Calu3 (cell line): ENCODE measurements around the gene COG1. TPM values are rescaled to one million over a fixed set of nuclear protein-coding genes. Genes with fewer than 3 reads are reported as not detected.

ENCODE experiments used
- BruUV-seq: library from RNA; stranded (reverse); fragments of 400-500 nt; replicated peaks from 2 replicates; lab custom pipeline; 2021; lab: Mats Ljungman, UMichigan
- CTCF ChIA-PET: fragments of 300-600 bp; sonication (Branson Sonifier 250); formaldehyde crosslinking; loops from one replicate; lab custom pipeline; 2022; ENCODE audit warnings: antibody characterized with exemption; lab: Charles Lee
- DNase-seq: peaks from one replicate; pipeline ENCODE4 v3.0.0; 2022
- H3K27ac Mint-ChIP-seq: one replicate; pipeline ENCODE4 v1.8.0; 2022; ENCODE audit warnings: mixed read lengths; ENCODE audit not compliant: unreplicated experiment
- H3K27me3 Mint-ChIP-seq: one replicate; pipeline ENCODE4 v1.8.0; 2022; ENCODE audit warnings: mixed read lengths; ENCODE audit not compliant: unreplicated experiment
- H3K36me3 Mint-ChIP-seq: one replicate; pipeline ENCODE4 v1.8.0; 2022; ENCODE audit warnings: mild to moderate bottlenecking, moderate library complexity, mixed read lengths; ENCODE audit not compliant: insufficient read depth, unreplicated experiment
- H3K4me1 Mint-ChIP-seq: one replicate; pipeline ENCODE4 v1.8.0; 2022; ENCODE audit warnings: mild to moderate bottlenecking, low read depth, mixed read lengths; ENCODE audit not compliant: unreplicated experiment
- H3K4me3 Mint-ChIP-seq: one replicate; pipeline ENCODE4 v1.8.0; 2022; ENCODE audit warnings: mild to moderate bottlenecking, low read depth, moderate library complexity, mixed read lengths; ENCODE audit not compliant: unreplicated experiment
- H3K9me3 Mint-ChIP-seq: one replicate; pipeline ENCODE4 v1.8.0; 2022; ENCODE audit warnings: low read depth, mixed read lengths; ENCODE audit not compliant: unreplicated experiment
- CTCF ChIP-seq: fragments of 200-600 bp; IDR thresholded peaks from one replicate; pipeline ENCODE4 v1.8.0; 2022; ENCODE audit warnings: antibody characterized with exemption; ENCODE audit not compliant: unreplicated experiment
- intact Hi-C: fragments of 100-400 bp; cut with micrococcal nuclease; formaldehyde crosslinking; loops from one replicate; pipeline ENCODE4 v1.10.0; 2022; ENCODE audit not compliant: unreplicated experiment
- total RNA-seq: library from RNA; stranded (reverse); gene quantifications from 2 replicates; pipeline ENCODE4 v1.2.3, GENCODE V29; 2022

The COG1 gene
- total RNA-seq, 1 experiment from 2014 or later, result 37.7 TPM

GRCh38 chr17:73151916-73152632 lies 40.8 kb upstream of the COG1 start:
- TF ChIP-seq CTCF, result no peak
- Mint-ChIP-seq H3K36me3 (peaks cover 6% of the 10 kb centered on the region), H3K4me1 (peaks cover 38% of the 10 kb centered on the region), H3K9me3 (no peaks in the 10 kb centered on the region), H3K27me3 (peaks cover 35% of the 10 kb centered on the region), H3K27ac (peak overlapping the region; percentile 54), H3K4me3 (no peak overlapping the region)
- intact Hi-C loops, result no loop called here
- BruUV-seq, result no TSS peak
- CTCF ChIA-PET, result interaction anchor here (0.6 kb wide), 1 partner anchor 528 kb away, joined by 4 read pairs; no protein-coding TSS in a partner anchor
- no peak for DNase-seq

GRCh38 chr17:73155410-73156165 lies 37.3 kb upstream of the COG1 start:
- intact Hi-C loops, result loop anchor here (2.0 to 5.0 kb wide), 2 partner anchors 173 to 429 kb away; no protein-coding TSS in a partner anchor
- Mint-ChIP-seq H3K27me3 (peaks cover 22% of the 10 kb centered on the region), H3K4me1 (peaks cover 34% of the 10 kb centered on the region), H3K9me3 (no peaks in the 10 kb centered on the region), H3K4me3 (peak overlapping the region; percentile 32), H3K27ac (no peak overlapping the region), H3K36me3 (peaks cover 4% of the 10 kb centered on the region)
- DNase-seq, result no peak
- TF ChIP-seq CTCF, result no peak
- CTCF ChIA-PET, result interaction anchor here (1.1 to 2.0 kb wide), 5 partner anchors 9 to 430 kb away, joined by 3 to 23 read pairs (median 6); partner anchors contain the start of gene SSTR2
- no TSS peak for BruUV-seq

GRCh38 chr17:73156166-73156840 lies 36.6 kb upstream of the COG1 start:
- H3K9me3 Mint-ChIP-seq, result no peaks in the 10 kb centered on the region
- TF ChIP-seq CTCF, result peak; percentile 52
- H3K4me3 Mint-ChIP-seq, result peak overlapping the region; percentile 32
- H3K36me3 Mint-ChIP-seq, result no peaks in the 10 kb centered on the region
- peaks cover 22% of the 10 kb centered on the region for H3K27me3 Mint-ChIP-seq
- H3K4me1 Mint-ChIP-seq, result peaks cover 26% of the 10 kb centered on the region
- intact Hi-C loops, result loop anchor here (2.0 to 5.0 kb wide), 2 partner anchors 174 to 430 kb away; no protein-coding TSS in a partner anchor
- DNase-seq, result peak; percentile 82
- BruUV-seq, result no TSS peak
- CTCF ChIA-PET, result interaction anchor here (1.1 to 2.0 kb wide), 5 partner anchors 8 to 431 kb away, joined by 3 to 23 read pairs (median 6); partner anchors contain the start of gene SSTR2
- H3K27ac Mint-ChIP-seq, result no peak overlapping the region
